HG03457 (cell line): ENCODE results near the gene C14orf119.

Experiments used
- ATAC-seq: cut with Tn5 transposase; IDR thresholded peaks from one replicate; pipeline ENCODE4 v1.9.1; 2021; ENCODE audit warnings: moderate number of reproducible peaks; ENCODE audit not compliant: unreplicated experiment

The C14orf119 gene

GRCh38 chr14:23124337-23124954 is 29.1 kb downstream of the C14orf119 start:
- no peak for ATAC-seq

GRCh38 chr14:23125011-23125410 is 29.7 kb downstream of the C14orf119 start:
- no peak for ATAC-seq

GRCh38 chr14:23125933-23126524 is 30.7 kb downstream of the C14orf119 start:
- ATAC-seq = no peak

- ATAC-seq = no peak
These were observed 31.4 kb downstream of the C14orf119 start for GRCh38 chr14:23126548-23127278.

- ATAC-seq = no peak
These were observed 32.6 kb downstream of the C14orf119 start for GRCh38 chr14:23127861-23128260.

GRCh38 chr14:23128969-23129758 is 33.9 kb downstream of the C14orf119 start:
- no peak for ATAC-seq

GRCh38 chr14:23129759-23130316 is 34.5 kb downstream of the C14orf119 start:
- no peak for ATAC-seq

GRCh38 chr14:23130871-23131270 is 35.6 kb downstream of the C14orf119 start:
- ATAC-seq = no peak

- no peak for ATAC-seq
These were observed 36.2 kb downstream of the C14orf119 start for GRCh38 chr14:23131482-23131881.

- ATAC-seq = no peak
These were observed 37.7 kb downstream of the C14orf119 start for GRCh38 chr14:23132970-23133369.

- ATAC-seq = no peak
These were observed 41.3 kb downstream of the C14orf119 start for GRCh38 chr14:23136566-23137133.

- ATAC-seq = no peak
These were observed 42.0 kb downstream of the C14orf119 start for GRCh38 chr14:23137192-23137812.

GRCh38 chr14:23137813-23138535 is 42.7 kb downstream of the C14orf119 start:
- ATAC-seq = no peak

GRCh38 chr14:23139874-23140273 is 44.6 kb downstream of the C14orf119 start:
- ATAC-seq = no peak

GRCh38 chr14:23140371-23140770 is 45.1 kb downstream of the C14orf119 start:
- ATAC-seq = no peak

GRCh38 chr14:23141706-23142444 is 46.6 kb downstream of the C14orf119 start:
- ATAC-seq = no peak

- no peak for ATAC-seq
These were observed 47.5 kb downstream of the C14orf119 start for GRCh38 chr14:23142826-23143225.

GRCh38 chr14:23143911-23144310 is 48.6 kb downstream of the C14orf119 start:
- no peak for ATAC-seq

- no peak for ATAC-seq
These were observed 50.6 kb downstream of the C14orf119 start for GRCh38 chr14:23145794-23146350.
